Measurements from ENCODE around the gene BLMH.
A peak's percentile ranks its signal among the peaks of the same experiment; 100 is the strongest.

The BLMH gene, protein sequence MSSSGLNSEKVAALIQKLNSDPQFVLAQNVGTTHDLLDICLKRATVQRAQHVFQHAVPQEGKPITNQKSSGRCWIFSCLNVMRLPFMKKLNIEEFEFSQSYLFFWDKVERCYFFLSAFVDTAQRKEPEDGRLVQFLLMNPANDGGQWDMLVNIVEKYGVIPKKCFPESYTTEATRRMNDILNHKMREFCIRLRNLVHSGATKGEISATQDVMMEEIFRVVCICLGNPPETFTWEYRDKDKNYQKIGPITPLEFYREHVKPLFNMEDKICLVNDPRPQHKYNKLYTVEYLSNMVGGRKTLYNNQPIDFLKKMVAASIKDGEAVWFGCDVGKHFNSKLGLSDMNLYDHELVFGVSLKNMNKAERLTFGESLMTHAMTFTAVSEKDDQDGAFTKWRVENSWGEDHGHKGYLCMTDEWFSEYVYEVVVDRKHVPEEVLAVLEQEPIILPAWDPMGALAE

DNA sequence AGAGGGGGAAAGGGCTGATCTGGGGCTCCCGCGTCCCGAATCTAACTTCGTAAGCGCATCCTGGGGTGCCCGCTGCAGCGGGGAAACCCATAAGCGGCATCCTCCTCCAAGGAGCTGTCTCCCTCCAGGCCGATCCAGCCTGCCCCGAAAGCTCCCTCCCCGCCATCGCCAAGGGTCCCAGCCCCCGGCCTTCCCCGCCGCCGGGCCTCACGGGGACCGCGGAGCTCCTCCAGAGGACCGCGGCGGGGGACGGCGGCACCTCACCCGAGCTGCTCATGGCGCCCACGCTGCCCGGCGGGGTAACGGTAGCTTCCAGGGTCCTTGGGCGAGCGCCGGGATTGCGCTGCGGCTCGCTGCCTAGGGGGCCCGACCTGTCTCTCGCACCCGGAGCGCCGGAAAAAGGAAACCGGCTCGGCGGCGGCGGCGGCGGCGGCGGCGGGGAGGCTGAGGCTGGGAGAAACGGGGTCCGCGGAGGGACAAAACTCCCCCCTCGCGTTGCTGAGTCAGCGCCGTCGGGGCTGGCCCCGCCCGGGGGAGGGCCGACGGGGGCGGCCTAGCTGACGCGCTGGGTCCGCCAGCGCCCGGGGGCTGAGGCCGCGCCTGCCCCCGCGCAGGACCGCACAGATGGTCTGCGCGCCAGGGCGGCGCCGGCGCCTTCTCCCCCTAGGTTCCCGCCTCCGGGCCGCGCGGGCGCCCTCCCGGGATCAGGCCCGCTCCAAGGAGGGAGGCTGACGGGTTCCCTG lies at the start of gene BLMH:
TSS of gene BLMH (minus strand) at position 402 of the 743 bp plus-strand sequence. CDS start at position 277, 125 bp downstream.
- DNase-seq (ENCODE audit: low read depth in 2 of 2, low spot score in 1 of 2): peak; percentile 65 to 76

- no peak for DNase-seq (ENCODE audit: low read depth in 2 of 2, low spot score in 1 of 2)
Observed at GRCh38 chr17:30340801-30341356, 49.1 kb upstream of the BLMH start.

GRCh38 chr17:30339086-30339485 lies 47.3 kb upstream of the BLMH start:
- no peak for DNase-seq (ENCODE audit: low read depth in 2 of 2, low spot score in 1 of 2)

GRCh38 chr17:30337393-30337999 lies 45.8 kb upstream of the BLMH start:
- no peak for DNase-seq (ENCODE audit: low read depth in 2 of 2, low spot score in 1 of 2)

GRCh38 chr17:30336369-30337171 lies 44.8 kb upstream of the BLMH start:
- no peak for DNase-seq (ENCODE audit: low read depth in 2 of 2, low spot score in 1 of 2)

- no peak for DNase-seq (ENCODE audit: low read depth in 2 of 2, low spot score in 1 of 2)
Observed at GRCh38 chr17:30334421-30334820, 42.7 kb upstream of the BLMH start.

DNA sequence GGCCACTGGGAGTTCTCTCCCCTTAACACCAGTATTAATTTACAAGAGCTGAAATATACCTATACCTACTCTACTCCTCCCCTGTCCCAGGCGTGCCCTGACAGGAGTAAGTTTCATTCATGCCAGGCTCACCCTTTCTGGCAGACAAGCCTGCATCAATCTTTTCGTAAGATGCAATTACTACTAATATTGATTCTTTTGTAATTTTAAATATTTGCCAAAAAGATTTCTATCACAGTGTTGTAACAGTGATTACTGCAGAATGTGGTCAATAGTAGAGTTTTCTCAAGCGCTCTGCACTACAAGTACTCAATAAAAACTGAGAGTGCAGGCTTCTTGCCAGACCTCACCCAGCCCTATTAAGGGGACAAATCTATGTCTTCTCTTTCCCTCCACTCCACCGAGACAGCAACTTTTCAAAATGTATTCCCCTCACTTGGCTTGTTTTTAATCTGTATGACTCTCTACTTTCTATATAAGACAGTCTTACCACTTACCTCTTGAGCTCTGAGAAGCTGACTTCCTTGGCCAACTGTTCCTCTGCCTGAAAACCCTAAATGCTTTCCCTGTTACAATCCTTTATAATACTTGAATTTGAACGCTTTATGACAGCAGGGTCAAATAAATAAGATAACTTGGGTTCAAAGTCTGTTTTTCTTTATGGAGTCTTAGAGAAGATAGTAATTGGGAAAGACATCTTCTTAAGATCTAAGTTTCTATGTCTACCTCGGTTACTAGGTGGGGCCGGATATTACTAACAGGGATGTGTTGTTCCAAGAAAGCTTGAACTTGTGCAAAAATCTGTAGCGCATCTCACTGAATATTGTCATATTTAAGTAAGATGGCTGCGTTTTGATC lies 42.0 kb upstream of the BLMH start, which contains the start of gene TMIGD1:
TSS of gene TMIGD1 (minus strand) at position 555 of the 858 bp plus-strand sequence. CDS start 1,924 bp downstream, outside the sequence.
- no peak for DNase-seq (ENCODE audit: low read depth in 2 of 2, low spot score in 1 of 2)

DNA sequence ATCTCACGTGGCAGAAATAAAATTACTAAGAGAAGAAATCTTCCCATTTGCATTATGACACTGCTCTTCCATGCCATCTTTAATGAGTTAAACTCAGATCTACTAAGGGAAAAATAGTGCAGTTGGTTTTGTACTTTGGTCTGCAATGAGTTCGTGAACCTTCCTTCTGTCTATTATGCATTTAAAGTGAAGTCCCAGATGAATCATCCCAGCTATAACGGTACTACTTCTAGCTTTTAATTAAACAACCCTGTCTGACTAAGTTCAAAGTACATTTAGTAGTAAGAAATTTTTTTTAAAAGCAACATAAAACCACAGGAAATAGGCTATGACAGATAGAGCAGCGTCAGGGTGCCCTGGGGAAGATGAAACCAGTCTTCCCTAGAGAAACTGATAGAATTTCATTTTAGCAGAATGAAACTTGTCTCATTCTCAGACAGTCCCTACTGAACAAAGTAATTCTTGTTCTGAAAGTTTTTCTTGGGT lies 40.4 kb upstream of the BLMH start:
- no peak for DNase-seq (ENCODE audit: low read depth in 2 of 2, low spot score in 1 of 2)

GRCh38 chr17:30326809-30327208 lies 35.1 kb upstream of the BLMH start:
- no peak for DNase-seq (ENCODE audit: low read depth in 2 of 2, low spot score in 1 of 2)

DNA sequence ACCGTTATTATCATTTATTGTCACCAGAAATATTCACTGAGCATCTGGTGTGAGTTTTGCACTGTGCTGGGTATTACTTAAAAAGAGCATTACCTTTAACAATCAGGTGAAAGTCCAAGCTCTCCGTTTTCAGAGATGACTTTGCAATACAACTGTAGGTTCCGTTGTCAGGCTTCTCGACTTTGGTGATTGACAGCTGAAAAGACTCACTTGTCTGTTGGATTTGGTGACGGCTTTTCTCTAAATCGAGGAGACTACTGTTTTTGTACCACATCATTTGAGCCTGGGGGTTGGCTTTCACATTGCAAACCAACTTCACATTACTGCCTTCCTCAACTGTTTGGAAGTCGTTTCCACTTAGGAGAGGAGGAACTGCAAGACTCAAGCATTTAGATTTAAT lies 33.0 kb upstream of the BLMH start:
- no peak for DNase-seq (ENCODE audit: low read depth in 2 of 2, low spot score in 1 of 2)

- DNase-seq (ENCODE audit: low read depth in 2 of 2, low spot score in 1 of 2): peak in 1 of 2 donors; percentile 1
Observed at GRCh38 chr17:30323895-30324319, 32.2 kb upstream of the BLMH start.

- no peak for DNase-seq (ENCODE audit: low read depth in 2 of 2, low spot score in 1 of 2)
Observed at GRCh38 chr17:30323262-30323894, 31.6 kb upstream of the BLMH start.

DNA sequence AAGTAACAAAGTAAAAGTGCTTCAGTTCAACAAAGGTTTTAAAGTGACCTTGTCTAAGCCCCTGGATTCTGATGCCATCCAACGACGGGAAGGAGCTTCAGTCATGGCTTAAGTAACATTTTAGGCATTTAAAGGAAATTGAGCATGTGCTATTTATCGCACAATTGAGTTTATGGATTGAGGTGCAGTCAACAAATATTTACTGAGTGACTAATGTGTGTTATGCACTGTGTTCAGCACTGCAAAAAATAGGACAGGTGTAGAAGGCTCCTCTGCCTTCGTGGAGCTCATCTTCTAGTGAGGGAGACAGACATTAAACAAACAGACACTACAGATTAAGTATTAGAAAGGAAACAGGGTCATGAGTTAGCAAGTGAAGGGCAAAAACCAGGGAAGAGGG lies 29.6 kb upstream of the BLMH start:
- no peak for DNase-seq (ENCODE audit: low read depth in 2 of 2, low spot score in 1 of 2)

- DNase-seq (ENCODE audit: low read depth in 2 of 2, low spot score in 1 of 2): no peak
Observed at GRCh38 chr17:30318155-30318554, 26.4 kb upstream of the BLMH start.

DNA sequence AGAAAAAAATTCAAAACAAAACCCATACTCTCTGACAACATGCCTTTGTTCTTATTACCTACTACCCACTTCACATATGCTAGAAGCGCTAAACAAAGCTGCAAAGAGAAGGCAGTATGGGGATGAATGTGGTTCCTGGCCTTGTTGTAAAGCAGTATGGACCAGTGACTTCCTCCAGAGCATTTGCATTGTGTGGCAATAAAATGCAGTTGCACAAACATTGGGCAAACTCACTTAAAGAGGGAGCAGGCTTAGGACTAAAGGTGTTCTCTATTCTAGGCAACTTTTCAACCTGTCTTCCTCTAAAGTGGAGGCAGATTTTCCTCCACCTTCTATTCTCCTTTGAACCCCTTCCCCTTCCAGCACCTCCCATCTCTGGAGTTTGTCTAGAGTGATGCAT lies 25.0 kb upstream of the BLMH start:
- no peak for DNase-seq (ENCODE audit: low read depth in 2 of 2, low spot score in 1 of 2)

DNA sequence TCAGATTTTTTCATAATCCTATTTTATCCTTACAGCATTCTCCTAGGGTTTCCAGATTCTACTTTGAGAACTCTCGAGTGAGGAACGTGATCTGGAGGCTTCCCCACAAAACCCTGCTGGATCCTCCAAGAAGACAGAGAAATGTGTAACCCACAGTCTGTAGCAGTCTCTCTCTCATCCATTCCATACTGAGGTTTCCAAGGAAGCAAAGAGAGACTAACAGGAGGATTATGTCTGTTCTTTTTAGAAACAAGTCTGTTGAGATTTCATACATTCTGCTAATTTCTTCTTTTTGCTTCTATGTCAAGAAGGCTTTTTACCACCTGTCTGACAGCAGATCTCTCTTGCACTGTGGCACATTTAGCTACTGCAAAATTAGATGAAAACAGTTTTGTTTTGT lies 23.4 kb upstream of the BLMH start:
- DNase-seq (ENCODE audit: low read depth in 2 of 2, low spot score in 1 of 2): no peak

- no peak for DNase-seq (ENCODE audit: low read depth in 2 of 2, low spot score in 1 of 2)
Observed at GRCh38 chr17:30314474-30314873, 22.7 kb upstream of the BLMH start.

GRCh38 chr17:30312226-30312625 lies 20.5 kb upstream of the BLMH start:
- no peak for DNase-seq (ENCODE audit: low read depth in 2 of 2, low spot score in 1 of 2)

DNA sequence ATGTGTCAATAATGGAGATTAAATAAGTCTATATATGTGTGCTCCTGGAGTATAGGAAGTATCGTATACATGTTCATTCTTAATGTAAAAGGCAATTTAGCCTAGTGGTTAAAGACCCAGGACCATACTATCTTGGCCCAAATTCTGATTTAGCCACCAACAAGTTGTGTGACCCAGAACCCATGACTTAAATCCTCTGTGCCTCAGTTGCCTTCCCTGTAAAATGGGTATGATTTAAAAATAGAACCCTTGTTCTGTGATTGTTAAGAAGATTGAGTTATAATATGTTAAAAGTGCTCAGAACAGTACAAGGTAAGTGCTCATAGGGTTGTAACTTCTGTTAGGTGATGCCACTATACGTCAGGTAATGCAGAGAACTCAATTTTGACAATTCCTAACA lies 18.8 kb upstream of the BLMH start:
- no peak for DNase-seq (ENCODE audit: low read depth in 2 of 2, low spot score in 1 of 2)

All from stimulated activated CD8-positive, alpha-beta memory T cell treated with anti-CD3 and anti-CD28 coated beads, Interleukin-4, amount 100 ng/mL, for 4 hours (primary cell).